ENCODE results near the gene MRM1. TPM values are rescaled to one million over a fixed set of nuclear protein-coding genes. Genes with fewer than 3 reads are reported as not detected.
"Not testable (repeated sequence)": the region's sequence is repeated elsewhere in the genome, so short reads cannot be mapped to it uniquely, and the experiment has no call there.

Gene MRM1
- polyA plus RNA-seq, 4 donors = 2.1 to 6.0 (median 3.9) TPM

GRCh38 chr17:36600465-36600864 is 918 bp upstream of the MRM1 start:
- DNase-seq (ENCODE audit: low read depth in 4 of 4, low spot score in 3 of 4) = no peak

- DNase-seq (ENCODE audit: low read depth in 4 of 4, low spot score in 3 of 4) = no peak
Measured at GRCh38 chr17:36600936-36601302, 464 bp upstream of the MRM1 start.

- DNase-seq (ENCODE audit: low read depth in 4 of 4, low spot score in 3 of 4) = no peak
Measured at GRCh38 chr17:36602030-36602748, 806 bp downstream of the MRM1 start.

GRCh38 chr17:36602924-36603384 is 1.6 kb downstream of the MRM1 start:
- no peak for DNase-seq (ENCODE audit: low read depth in 4 of 4, low spot score in 3 of 4)

- DNase-seq (ENCODE audit: low read depth in 4 of 4, low spot score in 3 of 4) = not testable (repeated sequence)
Measured at GRCh38 chr17:36605028-36605427, 3.6 kb downstream of the MRM1 start.

- DNase-seq (ENCODE audit: low read depth in 4 of 4, low spot score in 3 of 4) = no peak
Measured at GRCh38 chr17:36608280-36608679, 6.9 kb downstream of the MRM1 start.

- no peak for DNase-seq (ENCODE audit: low read depth in 4 of 4, low spot score in 3 of 4)
Measured at GRCh38 chr17:36608794-36609497, 7.6 kb downstream of the MRM1 start.

GRCh38 chr17:36609498-36609862 is 8.1 kb downstream of the MRM1 start:
- no peak for DNase-seq (ENCODE audit: low read depth in 4 of 4, low spot score in 3 of 4)

- DNase-seq (ENCODE audit: low read depth in 4 of 4, low spot score in 3 of 4) = no peak
Measured at GRCh38 chr17:36610474-36610873, 9.1 kb downstream of the MRM1 start.

GRCh38 chr17:36611345-36612072 is 10.1 kb downstream of the MRM1 start:
- no peak for DNase-seq (ENCODE audit: low read depth in 4 of 4, low spot score in 3 of 4)

- no peak for DNase-seq (ENCODE audit: low read depth in 4 of 4, low spot score in 3 of 4)
Measured at GRCh38 chr17:36612323-36612722, 10.9 kb downstream of the MRM1 start.

GRCh38 chr17:36613155-36613554 is 11.8 kb downstream of the MRM1 start:
- DNase-seq (ENCODE audit: low read depth in 4 of 4, low spot score in 3 of 4) = no peak

- no peak for DNase-seq (ENCODE audit: low read depth in 4 of 4, low spot score in 3 of 4)
Measured at GRCh38 chr17:36614081-36614480, 12.7 kb downstream of the MRM1 start.

- no peak for DNase-seq (ENCODE audit: low read depth in 4 of 4, low spot score in 3 of 4)
Measured at GRCh38 chr17:36614933-36615332, 13.6 kb downstream of the MRM1 start.

- no peak for DNase-seq (ENCODE audit: low read depth in 4 of 4, low spot score in 3 of 4)
Measured at GRCh38 chr17:36616061-36617029, 15.0 kb downstream of the MRM1 start.

- no peak for DNase-seq (ENCODE audit: low read depth in 4 of 4, low spot score in 3 of 4)
Measured at GRCh38 chr17:36617773-36618172, 16.4 kb downstream of the MRM1 start.

GRCh38 chr17:36623281-36623680 is 21.9 kb downstream of the MRM1 start:
- DNase-seq (ENCODE audit: low read depth in 4 of 4, low spot score in 3 of 4) = no peak

- DNase-seq (ENCODE audit: low read depth in 4 of 4, low spot score in 3 of 4) = no peak
Measured at GRCh38 chr17:36625188-36625587, 23.8 kb downstream of the MRM1 start.

- DNase-seq (ENCODE audit: low read depth in 4 of 4, low spot score in 3 of 4) = no peak
Measured at GRCh38 chr17:36627101-36627500, 25.7 kb downstream of the MRM1 start.

- DNase-seq (ENCODE audit: low read depth in 4 of 4, low spot score in 3 of 4) = no peak
Measured at GRCh38 chr17:36628576-36628975, 27.2 kb downstream of the MRM1 start.
